ENCODE measurements around the gene ZBTB18. TPM values are rescaled to one million over a fixed set of nuclear protein-coding genes. Genes with fewer than 3 reads are reported as not detected.

Gene ZBTB18
- total RNA-seq, 1 donor from 2014 or later, result 64.6 TPM

GRCh38 chr1:244063498-244063897, 12.4 kb downstream of the ZBTB18 start:
- no peak for DNase-seq

- no peak for DNase-seq
These were observed 13.5 kb downstream of the ZBTB18 start for GRCh38 chr1:244064621-244065020.

DNA sequence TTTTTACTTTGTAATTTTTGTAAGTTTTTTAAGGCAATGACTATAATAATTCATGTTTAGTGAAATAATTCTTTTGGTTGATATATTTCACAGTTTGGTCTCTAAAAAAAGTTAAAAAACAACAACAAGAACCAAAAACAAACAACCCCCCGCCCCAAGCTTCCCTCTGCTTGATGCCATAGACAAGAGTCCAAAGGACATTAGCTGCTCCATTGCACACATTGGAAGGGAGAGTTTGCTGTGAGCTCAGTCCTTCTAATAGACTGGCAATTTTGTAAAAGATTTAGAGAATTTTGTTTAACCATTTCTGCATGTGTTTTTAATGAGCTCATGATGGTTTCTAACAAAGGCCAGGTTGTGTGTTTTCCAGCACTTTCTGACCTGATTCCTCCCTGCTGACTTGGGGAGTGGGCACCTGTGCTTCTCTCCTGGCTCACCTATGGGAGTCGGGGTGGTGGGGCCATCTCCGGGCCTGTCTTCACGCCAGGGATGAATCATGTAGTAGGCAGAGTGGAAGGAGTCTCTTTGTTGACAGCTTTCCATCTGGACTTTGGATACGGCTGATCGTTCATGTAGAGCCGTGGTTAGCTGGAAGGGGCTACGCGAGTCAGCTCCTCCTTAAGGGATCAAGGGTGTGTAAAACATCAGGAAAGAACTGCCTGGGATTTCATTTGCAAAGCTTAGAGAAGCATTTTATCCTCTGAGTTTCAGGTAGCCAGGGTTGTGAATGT, 14.1 kb downstream of the ZBTB18 start:
- no peak for DNase-seq

DNA sequence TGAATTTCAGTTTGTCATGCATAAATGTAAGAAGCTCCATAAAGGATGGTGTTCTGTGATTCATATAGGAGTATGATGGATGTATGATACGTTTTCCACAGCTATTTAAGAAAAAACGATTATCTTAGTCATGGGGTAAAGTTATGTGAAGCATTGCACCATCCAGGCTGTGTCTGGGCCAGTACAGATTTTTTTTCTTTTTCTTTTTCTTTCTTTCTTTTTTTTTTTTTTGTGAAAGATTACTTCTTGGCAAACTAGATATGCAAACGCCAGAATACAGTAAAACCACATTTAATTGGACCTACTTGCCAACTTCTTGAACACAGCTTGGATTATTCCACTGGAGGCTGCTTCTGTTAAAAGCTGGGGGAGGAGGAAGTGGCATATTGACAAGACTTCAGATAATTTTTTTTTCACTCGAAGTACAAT, 14.9 kb downstream of the ZBTB18 start:
- peak; percentile 24 for DNase-seq

DNA sequence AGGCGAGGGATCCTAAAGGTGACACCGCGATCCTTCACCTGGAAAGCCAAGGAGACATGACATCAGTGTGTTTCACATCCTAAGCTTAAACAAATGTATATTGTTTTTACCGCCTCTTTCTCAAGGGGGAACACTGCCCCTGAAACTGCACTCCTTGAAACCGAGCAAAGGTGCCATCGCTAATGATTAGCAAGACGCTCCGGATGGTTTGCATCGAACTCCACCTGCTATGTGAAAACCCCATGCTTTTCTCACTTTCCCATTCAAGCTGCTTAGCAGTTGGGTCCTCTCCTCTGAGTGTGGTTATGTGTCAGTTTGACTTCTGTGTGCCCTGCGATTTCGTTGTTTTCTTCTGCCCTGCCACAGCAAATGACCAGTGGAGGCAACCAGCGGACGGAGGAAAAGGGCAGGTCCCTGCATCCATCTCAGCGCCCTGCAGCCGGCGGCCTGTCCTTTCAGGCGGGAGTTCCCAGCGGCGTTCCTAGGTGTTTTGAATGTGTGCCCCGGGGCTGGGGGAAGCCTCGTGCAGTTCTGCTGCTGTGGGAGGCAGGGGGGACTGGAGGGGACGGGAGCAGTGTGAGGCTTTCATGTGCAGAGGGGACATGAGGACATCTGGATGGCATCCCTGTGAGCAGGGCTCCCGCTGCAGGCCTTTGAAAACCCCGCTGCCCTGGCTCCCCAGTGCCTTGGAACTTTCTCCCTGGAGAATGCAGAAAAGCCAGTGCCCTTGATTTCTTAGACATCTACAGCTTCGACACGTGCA, 16.1 kb downstream of the ZBTB18 start:
- no peak for DNase-seq

- no peak for DNase-seq
These were observed 16.8 kb downstream of the ZBTB18 start for GRCh38 chr1:244067893-244068292.

- DNase-seq, result no peak
These were observed 17.5 kb downstream of the ZBTB18 start for GRCh38 chr1:244068567-244068966.

- no peak for DNase-seq
These were observed 18.3 kb downstream of the ZBTB18 start for GRCh38 chr1:244069326-244069898.

DNA sequence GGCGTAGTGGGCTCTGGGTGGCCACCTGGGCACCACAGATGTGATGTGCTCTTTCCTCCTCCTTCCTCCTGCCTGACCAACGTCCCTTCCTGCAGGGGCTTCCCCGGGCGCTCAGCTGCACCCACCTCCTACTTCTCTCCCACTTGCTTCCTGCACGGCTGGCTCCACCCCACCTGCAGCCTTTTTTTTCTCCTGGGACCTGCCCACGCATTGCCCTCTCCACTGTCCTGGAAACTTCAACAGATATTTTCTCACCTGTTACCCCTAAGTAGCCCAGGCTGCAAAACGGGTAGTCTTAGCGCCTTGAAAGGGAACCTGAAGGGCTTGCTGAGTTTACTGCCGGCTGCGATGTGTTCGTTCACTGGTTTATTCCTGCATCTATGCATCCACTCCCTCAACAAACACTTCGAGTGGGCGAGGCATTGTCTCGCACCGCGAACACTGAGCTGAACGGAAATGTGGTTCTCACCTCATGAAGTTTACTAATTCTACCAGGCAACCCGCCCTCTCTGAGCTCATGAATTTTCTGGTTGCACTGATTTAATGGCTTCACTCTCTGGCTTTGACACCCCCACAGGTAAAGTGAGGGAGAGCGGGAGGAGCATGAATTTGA, 23.6 kb downstream of the ZBTB18 start:
- no peak for DNase-seq

DNA sequence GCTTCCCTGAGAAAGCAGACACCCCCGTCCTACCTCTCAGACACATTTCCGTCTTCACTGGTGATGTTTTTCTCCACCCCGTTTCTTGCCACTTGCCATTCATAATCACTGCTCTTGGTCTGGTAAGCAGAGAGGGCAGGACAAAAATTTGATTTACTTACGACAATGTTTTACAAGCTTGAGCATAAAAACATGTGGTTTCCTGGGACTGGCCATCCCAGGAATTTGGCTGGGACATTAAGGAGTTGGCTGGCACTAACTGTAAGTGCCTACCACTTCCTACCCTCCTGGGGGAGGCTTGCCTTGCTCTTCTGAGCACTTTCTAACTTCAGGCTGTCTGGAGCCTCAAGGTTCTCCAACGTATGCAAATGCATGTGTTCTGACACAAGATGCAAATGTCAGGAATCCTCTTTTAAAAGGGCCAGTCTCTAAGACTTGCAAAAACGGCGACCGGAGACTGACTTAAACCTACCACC, 24.2 kb downstream of the ZBTB18 start:
- no peak for DNase-seq

GRCh38 chr1:244076740-244077139, 25.7 kb downstream of the ZBTB18 start:
- DNase-seq, result no peak

GRCh38 chr1:244077473-244078220, 26.6 kb downstream of the ZBTB18 start:
- no peak for DNase-seq

DNA sequence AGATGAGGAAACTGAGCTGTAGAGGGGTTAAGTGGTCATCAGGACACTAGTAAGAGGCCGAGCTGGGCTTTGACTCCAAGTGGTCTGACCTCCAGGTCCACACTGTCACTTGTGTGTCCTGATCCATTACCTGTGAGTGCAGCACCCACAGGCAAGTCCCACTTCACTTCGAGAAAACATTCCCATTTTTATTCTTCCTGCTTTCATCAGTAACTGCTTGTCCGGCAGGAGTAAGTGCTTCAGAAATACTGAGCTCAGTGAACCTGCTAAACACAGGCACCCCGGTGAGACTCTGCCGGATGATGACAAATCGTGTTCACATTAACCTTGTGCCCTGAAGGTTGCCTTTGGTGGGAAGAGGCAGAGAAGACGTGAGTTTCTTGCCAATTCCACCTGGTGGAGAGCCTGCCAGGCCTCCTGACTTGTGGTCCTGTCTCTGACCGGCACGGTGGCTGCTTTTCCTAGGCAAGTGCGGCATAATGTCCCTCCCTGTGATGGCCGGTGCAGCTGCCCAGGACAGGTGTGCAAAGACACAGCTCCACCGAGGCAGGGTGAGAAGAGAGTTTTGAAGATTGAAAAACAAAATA, 29.4 kb downstream of the ZBTB18 start:
- DNase-seq, result no peak

DNA sequence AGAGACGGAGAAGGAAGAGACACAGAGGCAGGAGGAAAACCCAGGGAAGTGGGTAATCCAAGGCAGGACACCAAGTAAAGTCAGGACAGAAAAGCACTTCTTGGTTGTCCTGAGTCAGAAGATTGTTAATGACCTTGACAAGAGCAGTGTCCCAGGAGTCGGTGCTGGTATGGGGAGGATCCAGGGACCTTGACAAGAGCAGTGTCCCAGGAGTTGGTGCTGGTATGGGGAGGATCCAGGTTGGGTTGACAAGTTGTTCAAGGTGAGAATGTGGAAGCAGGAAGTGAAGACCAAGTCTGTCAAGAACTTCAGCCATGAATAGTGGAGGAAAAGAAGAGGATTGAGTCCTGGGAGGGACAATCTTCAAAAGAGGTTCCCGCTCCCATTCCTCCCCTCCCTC, 31.9 kb downstream of the ZBTB18 start:
- no peak for DNase-seq

GRCh38 chr1:244083383-244083943, 32.4 kb downstream of the ZBTB18 start:
- DNase-seq, result no peak

DNA sequence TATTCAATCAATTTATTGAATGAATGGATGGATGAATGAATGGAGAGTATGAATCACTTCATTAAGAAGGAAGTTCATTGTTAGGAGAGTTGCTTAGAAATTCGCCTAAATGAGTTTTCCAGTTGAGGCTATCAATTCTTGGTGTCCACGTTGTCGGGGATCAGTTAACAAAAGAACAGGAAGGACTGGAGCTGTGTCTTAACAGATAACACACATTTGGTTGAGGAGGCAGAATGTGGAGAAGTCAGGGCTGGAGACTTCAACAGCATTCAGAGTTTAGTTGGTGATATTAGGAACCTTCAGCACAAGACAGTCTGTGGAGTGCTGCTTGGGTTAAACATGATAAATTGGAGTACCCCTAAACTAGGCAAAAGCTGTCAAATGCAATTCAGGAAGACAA, 33.7 kb downstream of the ZBTB18 start:
- DNase-seq, result no peak

DNA sequence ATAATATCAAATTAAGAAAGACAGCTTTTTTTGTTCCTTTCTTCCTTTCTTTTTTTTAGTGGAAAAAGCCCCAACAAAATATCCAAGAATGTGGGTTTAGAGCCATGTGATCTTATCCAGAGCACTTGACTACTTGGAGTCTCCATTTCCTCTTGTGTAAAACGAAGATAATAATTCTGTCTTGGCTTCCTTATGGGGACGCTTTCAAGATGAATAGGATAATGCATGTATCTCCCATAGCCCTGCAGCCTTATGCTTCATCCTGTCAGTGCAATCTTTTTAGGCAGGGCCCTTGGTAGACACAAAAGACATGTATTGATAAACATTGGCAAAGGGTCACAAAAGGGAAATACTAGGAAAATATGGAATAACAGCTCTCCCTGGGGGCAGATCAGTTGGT, 34.8 kb downstream of the ZBTB18 start:
- DNase-seq, result no peak

- DNase-seq, result no peak
These were observed 36.0 kb downstream of the ZBTB18 start for GRCh38 chr1:244087021-244087560.

- DNase-seq, result no peak
These were observed 36.5 kb downstream of the ZBTB18 start for GRCh38 chr1:244087611-244088010.

DNA sequence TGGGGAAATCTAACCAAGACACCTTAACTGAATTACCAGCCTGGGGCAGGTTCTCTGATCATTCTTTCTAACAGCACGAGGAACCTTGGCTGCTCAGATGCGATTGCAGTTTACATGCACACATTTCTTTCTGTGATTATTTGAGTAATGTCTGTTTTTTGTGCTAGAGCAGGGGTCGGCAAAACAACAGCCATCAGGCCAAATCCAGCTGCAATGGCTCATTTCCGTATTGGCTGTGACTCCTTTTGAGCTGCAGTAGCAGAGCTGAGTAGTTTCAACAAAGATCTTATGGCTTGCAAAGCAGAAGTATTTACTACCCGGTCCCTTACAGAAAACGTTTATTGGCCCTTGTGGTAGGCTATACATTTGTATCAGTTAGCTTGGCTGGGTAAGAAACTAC, 37.1 kb downstream of the ZBTB18 start:
- no peak for DNase-seq

GRCh38 chr1:244089561-244089960, 38.5 kb downstream of the ZBTB18 start:
- DNase-seq, result no peak
